ENCODE data around the gene TYW1.
"Not testable (repeated sequence)": the region's sequence is repeated elsewhere in the genome, so short reads cannot be mapped to it uniquely, and the experiment has no call there.

The TYW1 gene

DNA sequence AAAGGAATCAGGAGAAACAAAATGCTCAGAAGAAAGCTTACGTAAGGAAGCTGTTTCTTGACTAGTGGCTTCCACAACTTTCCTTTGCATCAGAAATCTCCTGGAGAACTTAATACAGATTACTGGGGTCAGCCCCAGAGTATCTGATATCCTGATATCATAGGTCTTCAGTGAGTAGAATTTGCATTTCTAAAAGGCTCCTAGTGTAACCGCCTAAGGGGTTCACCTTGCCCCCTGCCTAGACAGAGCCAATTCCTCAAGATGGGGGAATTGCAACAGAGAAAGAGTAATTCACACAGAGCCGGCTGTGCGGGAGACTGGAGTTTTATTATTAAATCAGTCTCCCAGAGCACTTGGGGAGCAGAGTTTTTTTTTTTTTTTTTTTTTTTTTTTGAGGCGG is 251.7 kb downstream of the TYW1 start:
- not testable (repeated sequence) for DNase-seq (ENCODE audit: low read depth in 2 of 2)

DNA sequence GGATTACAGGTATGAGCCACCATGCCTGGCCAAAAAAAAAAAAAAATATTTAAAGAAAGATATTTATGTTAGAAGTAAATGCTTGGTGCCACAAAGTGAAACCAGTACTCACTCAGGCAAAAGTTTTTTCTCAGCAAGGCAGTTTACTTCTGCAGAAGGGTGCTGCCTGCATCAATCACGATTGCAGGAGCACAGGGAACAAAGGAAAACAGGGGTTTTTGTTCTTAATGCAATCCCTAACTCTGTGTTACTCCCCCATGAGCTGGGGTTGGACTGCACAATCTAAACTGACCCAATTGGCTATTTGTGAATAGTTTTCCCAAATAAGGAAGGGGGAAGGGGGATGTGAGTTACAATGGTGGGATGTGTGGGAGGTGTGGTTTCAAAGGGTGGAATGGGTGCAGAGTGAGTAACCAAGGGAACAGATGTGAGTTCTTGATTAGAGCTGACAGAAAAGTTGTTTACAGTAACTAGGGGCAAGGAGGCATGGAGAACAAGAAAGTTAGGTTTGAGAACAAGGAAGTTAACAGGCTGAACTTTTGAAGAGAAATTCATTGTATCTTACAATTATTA is 255.4 kb downstream of the TYW1 start:
- no peak for DNase-seq (ENCODE audit: low read depth in 2 of 2)

DNA sequence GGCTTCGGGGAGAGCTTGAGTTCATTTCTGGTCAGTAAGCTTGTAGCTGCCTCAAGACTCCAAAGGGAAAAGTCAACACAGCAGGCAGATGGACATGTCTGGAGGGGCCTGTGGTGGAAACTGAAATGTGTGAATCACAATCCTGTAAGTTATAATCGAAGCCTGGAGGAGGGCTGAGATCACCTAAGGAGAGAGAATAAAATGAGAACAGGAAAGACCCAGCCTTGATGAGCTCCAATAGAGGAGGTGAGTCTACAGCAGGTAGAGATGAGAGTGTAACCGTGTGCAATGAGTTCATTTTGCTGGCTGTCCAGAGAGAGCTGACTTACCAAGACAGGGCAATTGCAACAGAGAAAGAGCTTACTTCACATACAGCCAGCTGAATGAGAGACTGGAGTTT is 258.4 kb downstream of the TYW1 start:
- DNase-seq (ENCODE audit: low read depth in 2 of 2): not testable (repeated sequence)

DNA sequence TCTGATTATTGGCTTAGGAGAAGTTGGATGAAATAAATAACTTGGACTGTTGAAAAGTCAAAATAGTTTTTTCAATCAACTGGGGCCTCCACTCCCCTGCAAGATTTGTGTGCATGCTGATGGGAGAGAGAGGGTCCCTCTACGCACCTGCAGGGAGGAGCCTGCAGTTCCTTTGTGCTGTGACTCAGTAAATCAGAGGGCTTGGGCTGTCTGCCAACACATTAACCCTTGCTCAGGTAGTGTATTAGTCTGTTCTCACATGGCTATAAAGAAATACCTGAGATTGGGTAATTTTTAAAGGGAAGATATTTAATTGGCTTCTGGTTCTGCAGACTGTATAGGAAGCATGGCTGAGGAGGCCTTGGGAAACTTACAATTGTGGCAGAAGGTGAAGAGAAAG is 261.1 kb downstream of the TYW1 start:
- not testable (repeated sequence) for DNase-seq (ENCODE audit: low read depth in 2 of 2)

DNA sequence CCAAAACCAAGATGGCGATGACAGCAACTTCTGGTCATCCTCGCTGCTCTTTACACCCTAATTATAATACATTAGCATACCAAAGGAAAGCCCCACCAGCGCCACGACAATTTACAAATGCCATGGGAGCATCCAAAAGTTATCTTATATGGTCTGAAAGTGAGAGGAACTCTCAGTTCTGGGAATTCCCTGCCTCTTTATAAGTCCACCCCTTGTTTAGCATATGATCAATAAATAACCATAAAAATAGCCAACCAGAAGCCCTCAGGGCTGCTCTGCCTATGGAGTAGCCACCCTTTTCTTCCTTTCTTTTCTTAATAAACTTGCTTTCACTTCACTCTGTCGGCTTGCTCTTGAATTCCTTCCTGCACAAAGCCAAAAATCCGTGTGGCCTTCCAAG is 262.7 kb downstream of the TYW1 start:
- not testable (repeated sequence) for DNase-seq (ENCODE audit: low read depth in 2 of 2)

DNA sequence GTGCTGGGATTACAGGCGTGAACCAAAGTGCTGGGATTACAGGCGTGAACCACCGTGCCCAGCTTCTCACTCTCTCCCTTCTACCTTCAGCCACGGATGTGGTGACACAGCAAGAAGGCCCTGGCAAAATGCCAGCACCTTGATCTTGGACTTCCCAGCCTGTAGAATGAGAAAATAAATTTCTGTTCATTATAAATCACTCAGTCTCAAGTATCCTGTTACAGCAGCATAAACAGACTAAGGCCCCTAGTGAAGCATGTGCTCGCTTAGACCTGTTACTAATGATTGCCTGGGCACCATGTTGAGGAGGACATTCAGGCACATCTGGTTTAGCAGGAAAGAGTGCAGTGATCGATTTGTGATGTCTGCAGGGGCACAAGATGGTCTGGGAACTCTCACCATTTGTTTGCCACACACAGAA is 263.5 kb downstream of the TYW1 start:
- DNase-seq (ENCODE audit: low read depth in 2 of 2): not testable (repeated sequence)

DNA sequence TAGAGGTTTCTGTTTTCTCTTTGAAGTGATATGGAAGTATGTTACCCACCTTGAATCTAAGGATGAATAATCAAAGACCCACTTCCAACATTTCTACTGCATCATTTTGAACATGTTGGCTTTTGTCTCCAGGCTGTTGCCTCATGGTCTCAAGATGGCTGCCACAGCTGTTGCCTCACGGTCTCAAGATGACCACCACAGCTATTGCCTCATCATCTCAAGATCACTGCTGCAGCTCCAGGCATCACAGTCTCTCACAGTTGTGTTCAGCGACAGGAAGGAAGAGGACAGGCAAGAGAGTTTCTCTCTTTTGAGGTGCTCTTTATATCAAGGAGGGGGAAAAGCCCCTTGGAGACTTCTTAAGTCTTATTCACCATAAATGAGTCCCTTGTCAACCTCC is 267.4 kb downstream of the TYW1 start:
- not testable (repeated sequence) for DNase-seq (ENCODE audit: low read depth in 2 of 2)

DNA sequence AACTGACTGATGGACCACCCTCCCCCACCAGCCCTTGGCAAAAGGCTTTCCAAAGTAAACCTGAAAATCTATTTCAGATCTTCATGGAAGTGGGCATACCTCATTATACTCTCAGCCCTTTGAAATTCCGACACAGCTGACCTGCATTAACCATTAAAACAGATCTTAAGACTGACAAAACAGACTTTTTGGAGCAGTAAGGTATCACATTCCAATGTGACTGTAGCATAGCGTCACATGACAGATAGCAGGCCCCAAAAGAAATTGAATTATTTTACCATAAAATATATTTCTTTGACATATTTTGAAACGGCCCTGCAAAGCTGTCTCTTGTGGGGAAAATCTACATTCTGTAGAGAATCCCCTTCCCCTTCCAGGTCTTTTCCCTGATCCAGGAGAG is 269.4 kb downstream of the TYW1 start:
- DNase-seq (ENCODE audit: low read depth in 2 of 2): not testable (repeated sequence)

DNA sequence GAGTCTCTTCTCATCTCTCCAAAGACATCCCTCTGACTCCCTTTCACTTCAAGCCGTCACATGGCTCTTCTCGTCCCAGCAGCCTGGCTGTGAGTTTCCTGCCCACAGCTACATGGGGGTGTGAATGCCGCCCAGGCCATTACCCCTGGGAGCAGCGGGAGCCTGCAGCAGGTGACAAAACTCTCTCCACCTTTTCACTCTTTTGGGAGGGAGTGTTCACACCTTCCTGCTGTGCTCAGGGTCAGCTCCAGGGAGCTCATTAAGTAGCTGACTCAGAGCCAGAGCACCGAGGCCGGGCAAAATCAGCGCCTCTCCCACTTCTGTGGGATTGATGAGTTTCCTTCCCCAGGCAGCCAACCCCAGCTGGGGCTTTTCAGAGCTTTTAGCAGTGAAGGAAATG is 271.3 kb downstream of the TYW1 start:
- DNase-seq (ENCODE audit: low read depth in 2 of 2): no peak

DNA sequence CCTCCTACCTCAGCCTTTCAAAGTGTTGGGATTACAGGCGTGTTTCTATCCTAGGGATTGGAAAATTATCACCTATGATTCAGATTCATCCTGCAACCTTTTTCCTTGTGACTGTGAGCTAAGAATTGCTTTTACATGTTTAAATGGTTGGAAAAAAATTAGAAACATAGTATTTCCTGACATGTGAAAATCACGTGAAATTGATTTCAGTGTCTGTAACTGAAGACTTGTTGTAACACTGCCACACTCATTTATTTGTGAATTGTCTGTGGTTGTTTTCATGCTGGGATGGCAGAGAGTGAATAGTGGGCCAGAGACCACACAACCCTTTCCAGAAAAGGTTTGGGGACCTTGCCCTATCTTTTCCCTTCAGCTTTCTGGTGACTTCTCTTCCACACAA is 273.3 kb downstream of the TYW1 start:
- DNase-seq (ENCODE audit: low read depth in 2 of 2): not testable (repeated sequence)

All from stimulated activated CD8-positive, alpha-beta memory T cell treated with anti-CD3 and anti-CD28 coated beads, Interleukin-7, amount 100 ng/mL, for 4 hours (primary cell).